HCT116 (cell line): ENCODE results near the gene RELCH. TPM values are rescaled to one million over a fixed set of nuclear protein-coding genes. Genes with fewer than 3 reads are reported as not detected.

ENCODE experiments used
- ATAC-seq: fragments of 200-7000 bp; cut with Tn5 transposase; 2 replicates; pipeline ENCODE4 v1.9.1; 2020; ENCODE audit warnings: mild to moderate bottlenecking, moderate library complexity
- BruUV-seq: library from RNA; stranded (reverse); fragments of 400-500 nt; replicated peaks from 2 replicates; lab custom pipeline; 2021; lab: Mats Ljungman, UMichigan
- CTCF ChIA-PET: fragments of 300-600 bp; sonication (Branson Sonifier 250); formaldehyde crosslinking; loops from one replicate; lab custom pipeline; 2021; ENCODE audit warnings: antibody characterized with exemption; lab: Charles Lee
- POLR2A ChIA-PET: fragments of 300-600, 350-600 bp; sonication (Branson Sonifier 250); formaldehyde crosslinking; loops from one replicate; lab custom pipeline; 2021; ENCODE audit warnings: antibody characterized with exemption; lab: Charles Lee
- RAD21 ChIA-PET, 2 experiments: fragments of 300-600 bp; sonication (Branson Sonifier 250); formaldehyde crosslinking; loops; one replicate each; lab custom pipeline; 2023; ENCODE audit warnings: low total read pairs in 2 of 2; ENCODE audit not compliant: uncharacterized antibody in 2 of 2, unreplicated experiment in 2 of 2, low non-redundant PET in 1 of 2; lab: Charles Lee
- DNase-seq: peaks from one replicate; pipeline ENCODE4 v3.0.0-alpha.2; 2010; ENCODE audit warnings: low read depth, low spot score
- H2AFZ ChIP-seq: fragments of 200-600 bp; shearing (Covaris generic), sonication (generic); 2 replicates; pipeline ENCODE4 v1.6.1; 2017; ENCODE audit warnings: low read depth, mixed run types, mixed read lengths, antibody characterized with exemption, low read length; ENCODE audit not compliant: poor library complexity, severe bottlenecking
- H3K27ac ChIP-seq: 2 replicates; pipeline ENCODE4 v1.5.1; 2012; ENCODE audit warnings: low read depth, low read length
- H3K27me3 ChIP-seq: fragments of 200-600 bp; sonication (generic); 2 replicates; pipeline ENCODE4 v1.6.1; 2016; ENCODE audit warnings: mixed run types, low read length, mixed read lengths; ENCODE audit not compliant: insufficient read depth
- H3K36me3 ChIP-seq, 2 experiments: fragments of 200-500 bp in 1 of 2; fragments of 200-600 bp in 1 of 2; sonication (Bioruptor generic) in 1 of 2; sonication (generic) in 1 of 2; 2 replicates each; pipeline versions ENCODE4 v1.5.1 to v1.6.1; 2014 to 2016; ENCODE audit warnings: low read length in 2 of 2, inconsistent platforms in 1 of 2, mixed read lengths in 1 of 2, mixed run types in 1 of 2; ENCODE audit not compliant: insufficient read depth in 2 of 2, control insufficient read depth in 1 of 2
- H3K4me1 ChIP-seq, 2 experiments: fragments of 200-600 bp in 1 of 2; sonication (generic) in 1 of 2; 2 replicates each; pipeline versions ENCODE4 v1.5.1 to v1.6.1; 2012 to 2017; ENCODE audit warnings: low read length in 2 of 2, inconsistent platforms in 1 of 2, mild to moderate bottlenecking in 1 of 2, mixed read lengths in 1 of 2, mixed run types in 1 of 2, moderate library complexity in 1 of 2; ENCODE audit not compliant: insufficient read depth in 2 of 2, control insufficient read depth in 1 of 2
- H3K4me2 ChIP-seq: fragments of 200-600 bp; sonication (generic); 2 replicates; pipeline ENCODE4 v1.6.1; 2017; ENCODE audit warnings: mixed run types, low read length, mixed read lengths
- H3K4me3 ChIP-seq, 2 experiments: fragments of 200-600 bp in 1 of 2; sonication (generic) in 1 of 2; replicated peaks in 1 of 2; 2 replicates each; pipeline ENCODE4 v1.5.1; 2011 to 2016; ENCODE audit warnings: low read length in 2 of 2, control low read depth in 1 of 2, low read depth in 1 of 2, mild to moderate bottlenecking in 1 of 2, mixed read lengths in 1 of 2, mixed run types in 1 of 2
- H3K79me2 ChIP-seq: fragments of 200-600 bp; sonication (generic); 2 replicates; pipeline ENCODE4 v1.6.1; 2017; ENCODE audit warnings: mild to moderate bottlenecking, mixed run types, low read length, moderate library complexity, mixed read lengths; ENCODE audit not compliant: insufficient read depth
- H3K9ac ChIP-seq: fragments of 200-600 bp; sonication (generic); 2 replicates; pipeline ENCODE4 v1.6.1; 2016; ENCODE audit warnings: low read length, mixed read lengths
- H3K9me2 ChIP-seq: fragments of 200-600 bp; sonication (generic), shearing (Covaris generic); 2 replicates; pipeline ENCODE4 v1.6.1; 2017; ENCODE audit warnings: mixed run types, mild to moderate bottlenecking, moderate library complexity; ENCODE audit not compliant: insufficient read depth
- H3K9me3 ChIP-seq, 2 experiments: fragments of 200-500 bp in 1 of 2; fragments of 200-600 bp in 1 of 2; sonication (Bioruptor generic) in 1 of 2; sonication (generic) in 1 of 2; 2 replicates each; pipeline ENCODE4 v1.6.1; 2014 to 2017; ENCODE audit warnings: low read length in 2 of 2, mixed read lengths in 2 of 2, inconsistent platforms in 1 of 2, low read depth in 1 of 2, mild to moderate bottlenecking in 1 of 2, mixed run types in 1 of 2, moderate library complexity in 1 of 2; ENCODE audit not compliant: control insufficient read depth in 1 of 2, insufficient read depth in 1 of 2
- H4K20me1 ChIP-seq: fragments of 200-600 bp; sonication (generic), shearing (Covaris generic); 2 replicates; pipeline ENCODE4 v1.6.1; 2017; ENCODE audit warnings: mixed run types, mild to moderate bottlenecking, moderate library complexity; ENCODE audit not compliant: insufficient read depth
- CBX3 ChIP-seq: IDR thresholded peaks from 2 replicates; pipeline ENCODE4 v1.6.1; 2012; ENCODE audit warnings: low read depth
- EGR1 ChIP-seq: IDR thresholded peaks from 2 replicates; pipeline ENCODE4 v1.6.1; 2012; ENCODE audit warnings: low read depth
- ELF1 ChIP-seq: IDR thresholded peaks from 2 replicates; pipeline ENCODE4 v1.6.1; 2012; ENCODE audit warnings: low read depth, borderline replicate concordance
- EZH2 ChIP-seq: fragments of 200-600 bp; sonication (generic); IDR thresholded peaks from 2 replicates; pipeline ENCODE4 v1.6.1; 2017; ENCODE audit warnings: antibody characterized with exemption, mixed run types
- FOSL1 ChIP-seq: IDR thresholded peaks from 2 replicates; pipeline ENCODE4 v1.6.1; 2012; ENCODE audit warnings: low read depth
- JUND ChIP-seq: IDR thresholded peaks from 2 replicates; pipeline ENCODE4 v1.6.1; 2012
- POLR2A ChIP-seq: IDR thresholded peaks from 2 replicates; pipeline ENCODE4 v1.7.0; 2011; ENCODE audit warnings: borderline replicate concordance; ENCODE audit not compliant: insufficient read depth, insufficient read length; ENCODE audit errors: extremely low read depth
- POLR2AphosphoS5 ChIP-seq: IDR thresholded peaks from 2 replicates; pipeline ENCODE4 v1.6.1; 2011; ENCODE audit warnings: mild to moderate bottlenecking, low read depth, low read length, moderate library complexity
- SIN3A ChIP-seq: IDR thresholded peaks from 2 replicates; pipeline ENCODE4 v1.6.1; 2012; ENCODE audit warnings: low read depth
- SP1 ChIP-seq: IDR thresholded peaks from 2 replicates; pipeline ENCODE4 v1.6.1; 2012; ENCODE audit warnings: low read depth
- SRF ChIP-seq: IDR thresholded peaks from 2 replicates; pipeline ENCODE4 v1.6.1; 2012; ENCODE audit warnings: low read depth
- TCF7L2 ChIP-seq: IDR thresholded peaks from 2 replicates; pipeline ENCODE4 v1.7.0; 2011; ENCODE audit warnings: borderline replicate concordance, inconsistent platforms; ENCODE audit not compliant: insufficient read depth, insufficient read length; ENCODE audit errors: extremely low read depth
- YY1 ChIP-seq: IDR thresholded peaks from 2 replicates; pipeline ENCODE4 v1.6.1; 2011; ENCODE audit warnings: low read length, low read depth, moderate library complexity, mild to moderate bottlenecking; ENCODE audit not compliant: insufficient replicate concordance; ENCODE audit errors: extremely low read depth
- ZFX ChIP-seq: fragments of 450-650 bp; IDR thresholded peaks from 2 replicates; pipeline ENCODE4 v1.6.1; 2017
- intact Hi-C: fragments of 100-400 bp; cut with micrococcal nuclease; formaldehyde crosslinking; loops from 2 replicates; pipeline ENCODE4 v1.10.0; 2022
- total RNA-seq: library from RNA; stranded (reverse); gene quantifications from one replicate; pipeline ENCODE4 v1.2.1, GENCODE V29; 2021; ENCODE audit not compliant: unreplicated experiment
- TF ChIP-seq, protein P1 (sequence below): IDR thresholded peaks from 2 replicates; pipeline ENCODE4 v1.6.1; 2012
- TF ChIP-seq, protein P2 (sequence below): IDR thresholded peaks from 2 replicates; pipeline ENCODE4 v1.6.1; 2011; ENCODE audit warnings: mild to moderate bottlenecking, low read length, moderate library complexity; ENCODE audit not compliant: insufficient replicate concordance; ENCODE audit errors: extremely low read depth
- TF ChIP-seq, protein P3 (sequence below): IDR thresholded peaks from 2 replicates; pipeline ENCODE4 v1.6.1; 2012
- TF ChIP-seq, protein P4 (sequence below), 3 experiments: fragments of 200-600 bp in 1 of 3; sonication (generic) in 1 of 3; IDR thresholded peaks in 2 of 3; conservative IDR thresholded peaks in 1 of 3; 2 replicates each; pipeline ENCODE4 v1.5.1; 2012 to 2017; ENCODE audit warnings: low read depth in 2 of 3, low read length in 2 of 3, antibody characterized with exemption in 1 of 3, borderline replicate concordance in 1 of 3, control low read depth in 1 of 3, mild to moderate bottlenecking in 1 of 3, mixed read lengths in 1 of 3, mixed run types in 1 of 3, moderate library complexity in 1 of 3; ENCODE audit not compliant: insufficient read depth in 1 of 3

The RELCH gene
- total RNA-seq, 1 experiment from 2014 or later = 17.4 TPM

DNA sequence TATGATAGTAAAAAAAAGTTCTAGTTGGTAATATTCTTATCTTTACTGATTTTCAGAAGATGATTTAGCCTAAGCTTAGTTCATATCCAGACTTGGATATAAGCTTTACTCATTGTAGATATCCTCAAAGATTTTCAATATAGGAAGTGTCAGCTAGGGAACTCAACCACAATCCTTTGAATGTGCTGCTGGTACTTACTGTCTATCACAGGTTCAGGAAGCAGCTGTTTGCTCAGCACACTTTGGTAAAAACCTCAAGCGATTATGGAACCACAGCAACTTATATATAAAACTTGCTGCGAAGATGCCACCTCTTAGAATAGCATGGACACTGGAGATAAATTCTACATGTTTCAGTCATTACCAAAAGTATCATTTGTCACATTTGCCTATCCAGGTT is 77.9 kb downstream of the RELCH start:
- intact Hi-C loops = no loop called here
- no peak for ATAC-seq
- no peaks in the 10 kb centered on the region for H3K9me3 ChIP-seq
- ChIA-PET POLR2A (no interaction called here), RAD21 (no interaction called here), CTCF (interaction anchor here (1.5 to 3.3 kb wide), 2 partner anchors 15 to 134 kb away, joined by 3 to 12 read pairs; no protein-coding TSS in a partner anchor)
- no peaks in the 10 kb centered on the region for H3K79me2 ChIP-seq
- TF ChIP-seq YY1 = no peak
- H4K20me1 ChIP-seq = no peaks in the 10 kb centered on the region
- BruUV-seq = no TSS peak
- H3K4me2 ChIP-seq = no peak overlapping the region
- no peaks in the 10 kb centered on the region for H3K4me1 ChIP-seq
- H3K9me2 ChIP-seq = no peaks in the 10 kb centered on the region
- no peak overlapping the region for H2AFZ ChIP-seq
- H3K27ac ChIP-seq = no peak overlapping the region
- peaks cover 13 to 21% of the 10 kb centered on the region in 2 experiments; a peak in 2 of 4 replicates for H3K36me3 ChIP-seq
- H3K4me3 ChIP-seq = no peak overlapping the region
- DNase-seq = no peak
- H3K27me3 ChIP-seq = no peaks in the 10 kb centered on the region
- H3K9ac ChIP-seq = no peak overlapping the region

DNA sequence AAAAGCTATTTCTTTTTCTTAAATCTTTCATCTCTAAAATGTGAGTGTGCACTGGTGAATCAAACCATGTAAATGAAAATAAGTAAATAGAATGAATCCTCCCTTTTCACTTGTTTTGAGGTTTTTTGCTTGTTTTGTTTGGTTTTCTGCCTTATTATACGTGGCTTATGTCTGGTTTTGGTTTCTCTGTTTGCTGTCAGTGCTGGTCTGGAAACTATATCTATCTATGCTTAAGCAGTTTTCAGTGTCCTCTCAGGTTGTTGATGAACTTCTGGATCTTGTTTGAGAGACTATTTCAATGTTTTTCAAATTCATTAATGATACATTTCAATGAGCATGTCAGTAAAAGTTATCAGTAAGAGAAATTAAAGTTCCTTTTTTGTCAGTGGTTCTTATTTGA is 90.0 kb downstream of the RELCH start:
- Histone ChIP-seq H3K9me2 (no peaks in the 10 kb centered on the region), H3K9me3 (no peaks in the 10 kb centered on the region), H3K36me3 (peaks cover 2 to 3% of the 10 kb centered on the region in 2 experiments; a peak in 1 of 4 replicates), H2AFZ (no peak overlapping the region), H3K4me3 (no peak overlapping the region), H3K4me2 (no peak overlapping the region), H4K20me1 (no peaks in the 10 kb centered on the region), H3K79me2 (no peaks in the 10 kb centered on the region), H3K4me1 (peaks cover 0 to 11% of the 10 kb centered on the region in 2 experiments; a peak in 3 of 4 replicates), H3K27ac (no peak overlapping the region), H3K27me3 (no peaks in the 10 kb centered on the region), H3K9ac (no peak overlapping the region)
- DNase-seq (no peak), ATAC-seq (no peak)
- ChIA-PET CTCF (interaction anchor here (0.8 kb wide), 1 partner anchor 31 kb away, joined by 3 read pairs; no protein-coding TSS in a partner anchor), RAD21 (no interaction called here), POLR2A (no interaction called here)
- no TSS peak for BruUV-seq
- intact Hi-C loops = no loop called here
- TF ChIP-seq, protein P1, sequence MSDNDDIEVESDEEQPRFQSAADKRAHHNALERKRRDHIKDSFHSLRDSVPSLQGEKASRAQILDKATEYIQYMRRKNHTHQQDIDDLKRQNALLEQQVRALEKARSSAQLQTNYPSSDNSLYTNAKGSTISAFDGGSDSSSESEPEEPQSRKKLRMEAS = no peak
- no peak for TF ChIP-seq EZH2
- TF ChIP-seq, protein P2, sequence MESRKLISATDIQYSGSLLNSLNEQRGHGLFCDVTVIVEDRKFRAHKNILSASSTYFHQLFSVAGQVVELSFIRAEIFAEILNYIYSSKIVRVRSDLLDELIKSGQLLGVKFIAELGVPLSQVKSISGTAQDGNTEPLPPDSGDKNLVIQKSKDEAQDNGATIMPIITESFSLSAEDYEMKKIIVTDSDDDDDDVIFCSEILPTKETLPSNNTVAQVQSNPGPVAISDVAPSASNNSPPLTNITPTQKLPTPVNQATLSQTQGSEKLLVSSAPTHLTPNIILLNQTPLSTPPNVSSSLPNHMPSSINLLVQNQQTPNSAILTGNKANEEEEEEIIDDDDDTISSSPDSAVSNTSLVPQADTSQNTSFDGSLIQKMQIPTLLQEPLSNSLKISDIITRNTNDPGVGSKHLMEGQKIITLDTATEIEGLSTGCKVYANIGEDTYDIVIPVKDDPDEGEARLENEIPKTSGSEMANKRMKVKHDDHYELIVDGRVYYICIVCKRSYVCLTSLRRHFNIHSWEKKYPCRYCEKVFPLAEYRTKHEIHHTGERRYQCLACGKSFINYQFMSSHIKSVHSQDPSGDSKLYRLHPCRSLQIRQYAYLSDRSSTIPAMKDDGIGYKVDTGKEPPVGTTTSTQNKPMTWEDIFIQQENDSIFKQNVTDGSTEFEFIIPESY = no peak
- no peak for TF ChIP-seq SP1
- TF ChIP-seq YY1 = no peak
- TF ChIP-seq TCF7L2 = no peak
- TF ChIP-seq, protein P3, sequence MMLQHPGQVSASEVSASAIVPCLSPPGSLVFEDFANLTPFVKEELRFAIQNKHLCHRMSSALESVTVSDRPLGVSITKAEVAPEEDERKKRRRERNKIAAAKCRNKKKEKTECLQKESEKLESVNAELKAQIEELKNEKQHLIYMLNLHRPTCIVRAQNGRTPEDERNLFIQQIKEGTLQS = no peak
- TF ChIP-seq EGR1 = no peak
- no peak for TF ChIP-seq POLR2AphosphoS5
- TF ChIP-seq CBX3 = no peak
- no peak for TF ChIP-seq SIN3A
- TF ChIP-seq ELF1 = no peak
- TF ChIP-seq, protein P4, sequence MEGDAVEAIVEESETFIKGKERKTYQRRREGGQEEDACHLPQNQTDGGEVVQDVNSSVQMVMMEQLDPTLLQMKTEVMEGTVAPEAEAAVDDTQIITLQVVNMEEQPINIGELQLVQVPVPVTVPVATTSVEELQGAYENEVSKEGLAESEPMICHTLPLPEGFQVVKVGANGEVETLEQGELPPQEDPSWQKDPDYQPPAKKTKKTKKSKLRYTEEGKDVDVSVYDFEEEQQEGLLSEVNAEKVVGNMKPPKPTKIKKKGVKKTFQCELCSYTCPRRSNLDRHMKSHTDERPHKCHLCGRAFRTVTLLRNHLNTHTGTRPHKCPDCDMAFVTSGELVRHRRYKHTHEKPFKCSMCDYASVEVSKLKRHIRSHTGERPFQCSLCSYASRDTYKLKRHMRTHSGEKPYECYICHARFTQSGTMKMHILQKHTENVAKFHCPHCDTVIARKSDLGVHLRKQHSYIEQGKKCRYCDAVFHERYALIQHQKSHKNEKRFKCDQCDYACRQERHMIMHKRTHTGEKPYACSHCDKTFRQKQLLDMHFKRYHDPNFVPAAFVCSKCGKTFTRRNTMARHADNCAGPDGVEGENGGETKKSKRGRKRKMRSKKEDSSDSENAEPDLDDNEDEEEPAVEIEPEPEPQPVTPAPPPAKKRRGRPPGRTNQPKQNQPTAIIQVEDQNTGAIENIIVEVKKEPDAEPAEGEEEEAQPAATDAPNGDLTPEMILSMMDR (IDR thresholded peaks at IDR 0.05 in 2 of 3, conservative IDR thresholded peaks at IDR 0.05 in 1 of 3; ENCODE audit: borderline replicate concordance in 1 of 3, insufficient read depth in 1 of 3, low read depth in 2 of 3, low read length in 2 of 3) = no peak
- TF ChIP-seq POLR2A = no peak
- no peak for TF ChIP-seq SRF
- no peak for TF ChIP-seq JUND
- no peak for TF ChIP-seq ZFX
- no peak for TF ChIP-seq FOSL1
